Upper lobe of right lung (tissue), 1 donor: Measurements from ENCODE around the gene SGPL1. TPM values are rescaled to one million over a fixed set of nuclear protein-coding genes. Genes with fewer than 3 reads are reported as not detected.

Experiments used
- ATAC-seq: fragments of 200-7000 bp; cut with Tn5 transposase; one replicate; pipeline ENCODE4 v1.9.1; 2020; ENCODE audit warnings: mild to moderate bottlenecking, moderate library complexity
- DNase-seq: peaks from one replicate; pipeline ENCODE4 v3.0.0-alpha.2; 2020
- H3K27ac ChIP-seq: fragments of 200-600 bp; one replicate; pipeline ENCODE4 v1.8.0; 2022
- H3K27me3 ChIP-seq: fragments of 200-600 bp; one replicate; pipeline ENCODE4 v1.8.0; 2022; ENCODE audit warnings: mild to moderate bottlenecking
- H3K36me3 ChIP-seq: fragments of 200-600 bp; one replicate; pipeline ENCODE4 v1.8.0; 2022
- H3K4me1 ChIP-seq: fragments of 200-600 bp; one replicate; pipeline ENCODE4 v1.8.0; 2022
- H3K4me3 ChIP-seq: fragments of 200-600 bp; one replicate; pipeline ENCODE4 v1.8.0; 2022; ENCODE audit warnings: mild to moderate bottlenecking
- H3K9me3 ChIP-seq: fragments of 200-600 bp; one replicate; pipeline ENCODE4 v1.8.0; 2022
- intact Hi-C: fragments of 100-400 bp; cut with DNase I; formaldehyde crosslinking; loops from one replicate; pipeline ENCODE4 v1.11.0; 2022
- total RNA-seq: library from RNA; stranded (reverse); fragmentation: NEBNext Ultra II Directional; extraction: Animal tissue kit (Norgen Biotek cat#: 25700); gene quantifications from one replicate; pipeline ENCODE4 v1.2.1, GENCODE V29; 2021
- TF ChIP-seq, protein P1 (sequence below): fragments of 200-600 bp; IDR thresholded peaks from one replicate; pipeline ENCODE4 v1.8.0; 2022; ENCODE audit warnings: antibody characterized with exemption
- donor health status: DM: no; HTN: yes; CAD: no; lungs with severe emphysema.

Gene SGPL1
- total RNA-seq, 1 donor from 2014 or later = 38.3 TPM

DNA sequence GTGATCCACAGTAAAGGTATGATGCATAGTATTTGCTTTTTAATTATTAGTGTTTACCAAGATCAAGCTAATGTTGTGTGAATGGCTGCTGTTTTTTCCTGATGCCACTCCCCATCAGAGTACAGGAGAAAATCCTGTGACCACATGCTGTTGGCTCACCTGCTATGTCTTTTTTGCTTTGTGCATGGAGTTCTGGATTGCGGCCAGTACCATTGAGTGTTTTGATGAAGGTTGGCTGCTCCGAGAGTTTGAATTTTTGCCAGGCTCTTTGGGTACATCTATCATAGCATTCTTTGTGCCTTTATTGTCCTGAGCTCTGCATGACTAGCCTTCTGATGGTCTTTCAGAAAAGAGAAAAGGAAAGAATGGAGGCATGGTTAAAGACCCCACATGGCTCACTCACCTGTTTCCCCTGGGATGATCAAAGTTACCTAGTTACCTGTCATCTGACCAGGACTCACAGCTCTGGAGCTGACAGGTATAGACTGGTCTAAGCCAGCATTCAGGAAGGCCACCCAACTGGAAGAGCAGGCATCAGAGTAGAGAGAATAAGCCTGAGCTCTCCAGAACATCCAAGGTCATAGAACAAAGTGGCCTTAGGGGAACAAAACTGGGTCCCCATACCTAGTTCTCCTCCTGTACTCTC is 11.8 kb upstream of the SGPL1 start:
- intact Hi-C loops = no loop called here
- TF ChIP-seq, protein P1, sequence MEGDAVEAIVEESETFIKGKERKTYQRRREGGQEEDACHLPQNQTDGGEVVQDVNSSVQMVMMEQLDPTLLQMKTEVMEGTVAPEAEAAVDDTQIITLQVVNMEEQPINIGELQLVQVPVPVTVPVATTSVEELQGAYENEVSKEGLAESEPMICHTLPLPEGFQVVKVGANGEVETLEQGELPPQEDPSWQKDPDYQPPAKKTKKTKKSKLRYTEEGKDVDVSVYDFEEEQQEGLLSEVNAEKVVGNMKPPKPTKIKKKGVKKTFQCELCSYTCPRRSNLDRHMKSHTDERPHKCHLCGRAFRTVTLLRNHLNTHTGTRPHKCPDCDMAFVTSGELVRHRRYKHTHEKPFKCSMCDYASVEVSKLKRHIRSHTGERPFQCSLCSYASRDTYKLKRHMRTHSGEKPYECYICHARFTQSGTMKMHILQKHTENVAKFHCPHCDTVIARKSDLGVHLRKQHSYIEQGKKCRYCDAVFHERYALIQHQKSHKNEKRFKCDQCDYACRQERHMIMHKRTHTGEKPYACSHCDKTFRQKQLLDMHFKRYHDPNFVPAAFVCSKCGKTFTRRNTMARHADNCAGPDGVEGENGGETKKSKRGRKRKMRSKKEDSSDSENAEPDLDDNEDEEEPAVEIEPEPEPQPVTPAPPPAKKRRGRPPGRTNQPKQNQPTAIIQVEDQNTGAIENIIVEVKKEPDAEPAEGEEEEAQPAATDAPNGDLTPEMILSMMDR = no peak
- H3K27ac ChIP-seq = no peak overlapping the region
- H3K36me3 ChIP-seq = no peaks in the 10 kb centered on the region
- no peak for DNase-seq
- no peaks in the 10 kb centered on the region for H3K27me3 ChIP-seq
- H3K4me3 ChIP-seq = no peak overlapping the region
- ATAC-seq = peak; percentile 25
- H3K9me3 ChIP-seq = no peaks in the 10 kb centered on the region
- no peaks in the 10 kb centered on the region for H3K4me1 ChIP-seq

DNA sequence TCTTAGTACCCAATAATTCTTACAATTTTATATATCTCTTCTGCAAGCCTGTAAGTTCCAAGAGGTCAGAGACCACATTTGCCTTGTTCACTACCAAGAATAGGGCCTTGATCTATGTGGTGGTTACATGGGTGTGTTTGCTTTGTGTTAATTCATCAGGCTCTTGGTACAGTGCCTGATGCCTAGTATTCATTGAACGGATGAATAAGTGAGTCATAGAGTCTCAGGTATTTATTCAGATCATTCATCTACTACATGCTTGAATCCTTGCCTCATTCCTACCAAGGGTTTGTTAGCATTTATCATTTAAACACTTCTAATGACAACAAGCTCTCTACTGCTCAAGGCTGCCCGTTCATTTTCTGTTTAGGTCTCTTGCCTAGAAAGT is 11.3 kb upstream of the SGPL1 start:
- H3K36me3 ChIP-seq = no peaks in the 10 kb centered on the region
- DNase-seq (no peak), ATAC-seq (no peak)
- intact Hi-C loops = no loop called here
- H3K4me1 ChIP-seq = no peaks in the 10 kb centered on the region
- H3K27ac ChIP-seq = no peak overlapping the region
- no peak overlapping the region for H3K4me3 ChIP-seq
- no peaks in the 10 kb centered on the region for H3K9me3 ChIP-seq
- TF ChIP-seq, protein P1 = no peak
- H3K27me3 ChIP-seq = no peaks in the 10 kb centered on the region

DNA sequence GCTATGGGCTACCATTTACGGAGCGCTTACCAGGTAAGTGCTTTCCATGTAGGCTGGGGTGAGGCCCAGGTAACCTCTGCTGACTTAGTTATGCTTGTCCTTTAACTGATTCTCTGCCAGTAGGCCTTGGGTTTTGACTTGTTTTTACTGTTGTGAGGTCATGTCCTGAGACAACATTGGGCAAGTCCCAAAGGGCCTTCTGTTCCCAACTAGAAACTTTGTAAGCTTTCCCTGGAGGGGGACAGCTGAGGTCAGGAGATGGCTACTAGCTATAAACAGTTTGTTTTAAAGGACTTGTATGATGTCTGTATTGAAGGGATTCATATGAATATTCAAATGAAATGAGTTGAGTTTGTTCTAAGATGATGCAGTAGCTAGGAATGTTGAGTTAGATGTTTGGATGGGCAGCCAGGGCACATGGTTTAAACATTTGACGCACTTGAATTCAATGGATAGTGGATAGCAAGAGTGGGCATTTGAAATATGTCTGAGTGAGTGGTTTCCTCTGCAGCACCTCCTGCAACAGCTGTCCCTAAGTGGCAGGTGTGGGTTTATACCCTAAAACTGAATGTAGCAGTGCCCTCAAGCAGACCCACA is 10.0 kb upstream of the SGPL1 start:
- Histone ChIP-seq H3K9me3 (no peaks in the 10 kb centered on the region), H3K27ac (no peak overlapping the region), H3K27me3 (no peaks in the 10 kb centered on the region), H3K36me3 (no peaks in the 10 kb centered on the region), H3K4me1 (no peaks in the 10 kb centered on the region), H3K4me3 (no peak overlapping the region)
- ATAC-seq (no peak), DNase-seq (no peak)
- intact Hi-C loops = no loop called here
- TF ChIP-seq, protein P1 = no peak

DNA sequence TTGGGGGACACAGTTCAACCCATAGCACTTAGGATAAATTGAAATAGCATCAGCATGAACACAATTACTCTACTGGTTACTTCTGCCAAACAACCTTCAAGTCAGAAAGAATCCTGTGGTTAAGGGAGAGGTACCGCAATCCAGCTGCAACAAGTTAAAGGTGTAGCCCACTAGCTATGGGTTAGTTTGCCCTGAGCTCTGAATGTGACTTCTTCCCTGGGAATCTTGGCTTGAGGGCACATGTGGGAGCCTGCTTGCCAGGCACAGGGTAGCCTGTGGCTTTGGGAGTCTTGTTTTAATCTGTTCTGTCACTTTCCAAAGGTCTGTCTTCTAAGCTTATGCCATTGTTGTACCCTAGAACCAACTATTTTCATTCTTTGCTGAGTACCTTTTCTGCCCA is 8.9 kb upstream of the SGPL1 start:
- ATAC-seq (no peak), DNase-seq (no peak)
- intact Hi-C loops = no loop called here
- H3K27ac ChIP-seq = no peak overlapping the region
- no peaks in the 10 kb centered on the region for H3K4me1 ChIP-seq
- no peaks in the 10 kb centered on the region for H3K36me3 ChIP-seq
- no peaks in the 10 kb centered on the region for H3K9me3 ChIP-seq
- TF ChIP-seq, protein P1 = no peak
- no peaks in the 10 kb centered on the region for H3K27me3 ChIP-seq
- no peak overlapping the region for H3K4me3 ChIP-seq

DNA sequence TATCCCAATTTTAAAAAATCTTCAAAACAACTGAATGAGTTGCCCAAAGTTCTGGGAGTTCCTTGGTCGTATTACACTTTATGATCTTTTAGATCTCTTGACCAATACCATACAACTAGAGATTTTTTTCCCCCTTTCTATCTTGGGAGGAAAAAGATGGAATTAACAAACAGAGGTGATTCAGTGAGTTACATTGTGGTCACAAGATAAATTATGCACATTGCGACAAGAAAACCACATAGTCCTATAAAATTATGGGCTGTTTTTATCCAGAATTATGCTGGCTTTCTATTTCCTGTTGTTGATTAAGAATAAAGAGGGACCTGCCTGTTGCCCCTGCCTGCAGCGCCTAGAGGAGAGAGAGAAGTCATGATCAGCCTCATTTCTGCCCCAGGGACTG is 8.2 kb upstream of the SGPL1 start:
- TF ChIP-seq, protein P1 = no peak
- Histone ChIP-seq H3K27me3 (no peaks in the 10 kb centered on the region), H3K27ac (no peak overlapping the region), H3K4me1 (no peaks in the 10 kb centered on the region), H3K36me3 (no peaks in the 10 kb centered on the region), H3K4me3 (no peak overlapping the region), H3K9me3 (no peaks in the 10 kb centered on the region)
- intact Hi-C loops = no loop called here
- DNase-seq (no peak), ATAC-seq (no peak)
